ENCODE data around the gene HOXA4. TPM values are rescaled to one million over a fixed set of nuclear protein-coding genes. Genes with fewer than 3 reads are reported as not detected.

Gene HOXA4
- 1.1 TPM for total RNA-seq
- long read RNA-seq, partial matches to known transcripts, result 0 of 2 reads
- long read RNA-seq, other reads (novel, unspliced or antisense), result 0 of 2 reads

DNA sequence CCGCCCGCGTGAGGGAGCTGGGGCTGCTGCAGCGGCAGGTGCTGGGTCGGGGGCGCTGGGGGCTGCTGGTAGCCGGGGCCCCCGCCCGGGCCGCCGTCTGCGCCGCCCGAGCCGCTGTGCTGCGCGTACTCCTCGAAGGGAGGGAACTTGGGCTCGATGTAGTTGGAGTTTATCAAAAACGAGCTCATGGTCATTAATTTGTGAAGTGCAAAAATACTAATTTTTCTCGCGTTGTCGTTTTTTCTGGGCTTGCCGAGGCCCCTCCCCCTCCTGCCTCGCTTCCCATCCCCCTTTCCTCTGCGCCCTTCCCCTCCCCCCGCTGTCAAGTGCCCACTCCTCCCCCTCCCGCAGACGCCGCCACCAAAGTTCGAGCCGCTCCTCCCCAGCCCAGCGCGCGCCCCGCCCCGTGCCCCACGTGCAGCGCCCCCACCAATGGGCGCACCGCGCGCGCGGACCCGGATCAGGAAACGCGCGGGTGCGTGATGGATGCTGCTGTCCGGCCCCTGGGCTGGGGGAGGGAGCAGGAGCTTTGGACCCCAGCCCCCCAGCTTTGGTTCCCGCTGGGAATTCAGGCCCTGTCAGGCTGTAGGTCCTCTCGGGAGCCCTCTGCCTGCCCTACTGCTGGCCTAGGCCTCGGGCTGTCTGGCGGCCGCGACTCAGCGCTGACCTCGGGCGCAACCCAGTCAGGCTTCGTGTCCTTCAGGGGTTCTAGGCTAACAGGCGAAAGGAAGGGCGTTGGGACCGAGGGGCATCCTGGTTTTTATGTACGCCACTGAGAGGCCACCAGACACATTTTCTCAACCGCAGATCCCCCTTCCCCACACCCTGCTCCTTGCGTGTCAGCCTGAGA, at the start of gene HOXA4:
Gene HOXA4 (minus strand): TSS at position 218 of the 850 bp plus-strand sequence. CDS start 24 bp downstream, at position 194.
- intact Hi-C loops (cut with DNase I), result loop anchor here (5.0 kb wide), 1 partner anchor 268 kb away; the partner anchor contains the start of gene SKAP2

DNA sequence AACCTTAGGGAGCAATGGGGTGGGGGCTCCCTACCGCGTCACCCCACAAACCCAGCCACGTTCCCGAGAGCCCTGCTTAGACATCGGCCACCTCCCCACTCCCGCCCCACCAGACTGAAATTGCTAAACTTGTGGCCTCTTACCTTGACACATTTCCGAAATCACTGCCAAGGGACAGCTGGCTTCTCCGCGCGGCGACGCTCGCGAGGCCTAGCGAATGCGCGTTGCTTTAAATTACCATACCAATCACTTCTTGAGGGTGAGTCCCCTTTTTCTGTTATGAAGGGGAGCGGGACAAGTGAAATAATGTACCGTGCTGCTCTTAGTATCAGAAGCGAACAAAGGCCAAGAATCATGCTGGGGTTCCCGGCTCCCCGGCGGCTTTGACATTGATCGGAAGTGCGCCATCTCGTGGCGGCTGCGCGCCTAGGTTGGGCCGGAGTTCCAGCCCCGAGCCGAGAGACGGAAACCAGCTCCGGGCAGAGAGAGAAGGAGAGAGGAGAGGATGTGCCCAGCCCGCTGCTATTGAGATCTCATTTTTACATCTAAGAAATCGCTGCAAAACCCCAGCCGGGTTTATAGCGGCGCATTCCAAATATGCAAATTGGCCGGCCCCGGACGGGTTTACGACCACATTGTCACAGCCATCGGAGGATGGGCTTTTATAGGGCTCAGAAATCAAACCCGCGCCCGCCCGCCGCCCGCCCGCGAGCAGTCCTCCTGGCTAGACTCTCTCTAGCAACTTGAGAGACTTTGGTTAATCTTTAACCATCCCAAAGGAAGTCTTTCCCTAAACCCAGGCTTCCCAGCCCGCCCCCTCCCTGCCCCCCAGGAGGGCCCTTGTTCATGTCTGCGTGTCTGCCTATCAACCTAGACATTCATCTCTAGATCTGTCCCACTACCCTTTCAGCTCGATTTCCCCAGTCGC, 49.2 kb upstream of the HOXA4 start:
- peak; percentile 75 for DNase-seq (ENCODE audit: low spot score)
- intact Hi-C loops (cut with DNase I), result no loop called here

More for the DNA sequence above, at the start of gene HOXA4:
- peak; percentile 90 for DNase-seq (ENCODE audit: low spot score)

DNA sequence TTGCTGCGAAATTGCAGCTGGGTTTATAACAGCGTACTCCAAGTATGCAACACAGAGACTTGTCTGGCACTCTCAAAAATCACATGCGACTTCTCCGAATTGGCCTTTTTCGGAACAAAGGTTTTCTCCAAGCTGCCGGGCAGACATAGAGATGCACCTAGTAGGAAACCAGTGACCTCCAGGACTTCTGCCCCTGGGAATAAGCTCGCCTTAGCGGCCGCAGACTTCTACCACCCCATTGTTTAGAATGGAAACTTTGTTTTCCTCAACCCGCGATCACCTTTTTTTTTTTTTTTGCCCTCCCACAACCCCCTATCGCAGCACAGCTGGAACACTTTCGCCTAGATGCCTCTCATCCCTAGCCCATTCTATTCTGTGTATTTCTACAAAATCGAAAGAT, 48.5 kb upstream of the HOXA4 start:
- no peak for DNase-seq (ENCODE audit: low spot score)

DNA sequence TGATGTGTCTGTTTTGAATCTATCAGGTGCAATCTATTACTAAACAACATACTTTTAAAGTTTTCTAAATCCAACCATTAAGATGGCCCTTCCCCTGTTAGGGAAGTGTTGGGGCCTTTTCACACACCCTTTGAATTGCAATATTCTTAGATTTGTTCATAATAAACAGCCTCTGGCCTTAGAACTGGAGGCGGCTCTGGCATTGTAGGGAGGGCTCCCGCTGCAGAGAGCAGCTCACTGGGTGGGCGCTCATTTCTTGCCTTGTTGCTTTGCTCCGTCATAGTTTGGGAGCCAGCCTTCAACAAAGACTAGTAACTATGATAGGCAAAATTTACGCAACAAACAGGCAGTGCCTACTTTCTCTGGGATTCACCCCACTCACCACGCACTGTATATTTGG, 47.8 kb upstream of the HOXA4 start:
- DNase-seq (ENCODE audit: low spot score), result no peak
- intact Hi-C loops (cut with DNase I), result no loop called here

More for the DNA sequence above, 48.5 kb upstream of the HOXA4 start:
- intact Hi-C loops (cut with DNase I), result no loop called here

- no peak for DNase-seq (ENCODE audit: low spot score)
- intact Hi-C loops (cut with DNase I), result no loop called here
Observed at GRCh38 chr7:27177795-27178320, 47.3 kb upstream of the HOXA4 start.

DNA sequence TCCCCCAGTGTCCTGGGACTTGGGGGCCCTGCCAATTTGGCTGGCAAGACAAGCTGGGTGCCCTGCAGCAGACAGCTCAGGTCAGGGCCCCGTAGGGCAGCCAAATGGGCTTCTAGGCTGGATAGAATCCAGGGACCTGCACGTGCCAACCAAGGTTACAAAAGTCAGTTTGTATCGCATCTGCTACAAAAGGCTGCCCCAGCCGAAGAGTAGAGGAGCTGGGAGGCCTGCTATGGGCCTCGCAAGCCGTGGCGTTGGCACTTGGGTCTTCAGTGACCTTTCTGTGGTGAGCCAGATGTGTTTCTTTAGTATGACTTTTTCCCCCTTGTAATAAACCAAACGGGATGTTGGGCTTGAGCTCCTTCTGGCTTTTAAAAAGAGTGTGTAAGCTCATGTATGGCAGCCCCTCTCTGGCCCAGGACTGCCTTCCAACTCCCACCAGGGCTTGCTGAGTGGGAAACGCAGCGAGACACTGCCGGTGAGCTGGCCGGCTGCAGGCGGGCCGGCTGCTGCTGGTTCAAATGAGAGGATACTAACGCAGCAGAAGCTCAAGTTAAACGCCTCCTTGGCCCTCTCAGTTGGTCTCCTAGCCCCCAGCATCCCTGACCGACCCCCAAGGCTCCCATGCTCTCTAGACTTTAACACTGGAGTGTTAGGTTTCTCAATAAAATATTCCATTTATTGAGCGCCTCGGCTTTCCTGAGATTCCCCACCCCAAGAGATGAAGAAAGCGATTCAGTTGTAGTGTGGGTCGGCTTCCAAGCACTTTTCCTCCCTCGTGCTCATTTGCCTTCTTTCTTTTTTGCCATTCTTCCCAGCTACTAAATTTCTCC, 46.6 kb upstream of the HOXA4 start:
- intact Hi-C loops (cut with DNase I), result no loop called here
- peak; percentile 62 for DNase-seq (ENCODE audit: low spot score)

DNA sequence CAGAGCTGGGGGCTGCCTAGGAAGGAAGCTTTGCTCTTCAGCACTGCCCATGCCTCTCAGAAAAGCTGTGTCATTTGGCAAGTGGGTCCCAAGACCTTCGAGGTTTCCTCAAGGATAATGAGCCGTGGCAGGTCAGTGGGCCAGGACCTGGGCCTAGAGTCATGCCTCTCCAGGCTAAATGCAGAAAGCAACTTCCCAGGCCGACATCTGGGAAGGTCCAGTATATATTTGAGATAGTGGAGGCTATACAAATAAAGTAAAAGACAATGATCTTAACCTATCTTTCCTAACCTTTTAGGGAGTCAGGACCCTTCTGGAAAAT, 45.9 kb upstream of the HOXA4 start:
- intact Hi-C loops (cut with DNase I), result no loop called here

GRCh38 chr7:27175626-27176523, 45.3 kb upstream of the HOXA4 start:
- intact Hi-C loops (cut with DNase I), result no loop called here
- DNase-seq (ENCODE audit: low spot score), result peak; percentile 63

More for the DNA sequence above, 45.9 kb upstream of the HOXA4 start:
- DNase-seq (ENCODE audit: low spot score), result peak; percentile 63

DNA sequence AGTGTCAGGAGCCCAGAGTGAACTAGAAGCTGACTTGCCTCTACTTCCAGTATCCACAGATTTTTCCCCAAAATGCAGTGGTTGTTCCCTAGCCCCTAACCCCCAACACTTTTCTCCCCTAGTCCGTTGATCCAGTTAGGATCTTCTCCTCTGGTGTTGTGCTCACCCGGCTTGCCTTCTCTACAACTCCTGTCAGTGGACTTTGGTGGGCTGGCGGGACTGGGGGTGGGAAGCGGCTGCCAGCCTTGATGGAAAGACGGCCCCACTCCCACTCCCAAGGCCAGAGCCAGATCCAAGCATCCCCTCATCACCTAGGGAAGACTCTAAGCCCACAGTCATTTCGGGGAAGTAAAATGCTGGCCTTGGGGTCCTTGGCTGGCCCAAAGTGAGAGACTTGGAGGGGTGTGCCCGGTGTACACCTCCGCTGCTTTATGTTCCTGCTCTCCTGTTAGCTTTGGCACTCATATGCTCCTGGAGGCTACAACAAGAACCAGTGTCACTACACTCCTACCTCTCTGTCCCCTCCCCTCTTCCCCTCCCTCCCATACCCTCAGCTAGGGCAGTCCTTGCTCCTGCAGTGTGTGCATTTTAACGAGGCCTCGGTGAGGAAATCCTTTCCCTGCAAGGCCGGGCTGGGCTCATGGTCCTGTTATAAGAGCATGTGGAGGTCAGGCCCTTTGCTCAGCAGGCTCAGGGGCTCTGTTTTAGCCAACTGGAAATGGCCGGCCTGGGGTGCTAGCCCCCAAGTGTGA, 44.5 kb upstream of the HOXA4 start:
- DNase-seq (ENCODE audit: low spot score), result peak; percentile 44
- intact Hi-C loops (cut with DNase I), result no loop called here

- peak; percentile 47 for DNase-seq (ENCODE audit: low spot score)
- intact Hi-C loops (cut with DNase I), result no loop called here
Observed at GRCh38 chr7:27173956-27174873, 43.7 kb upstream of the HOXA4 start, which contains the start of gene HOXA10. TSS of gene HOXA10 (minus strand) at chr7:27174320. CDS start at chr7:27174306, 14 bp downstream.

DNA sequence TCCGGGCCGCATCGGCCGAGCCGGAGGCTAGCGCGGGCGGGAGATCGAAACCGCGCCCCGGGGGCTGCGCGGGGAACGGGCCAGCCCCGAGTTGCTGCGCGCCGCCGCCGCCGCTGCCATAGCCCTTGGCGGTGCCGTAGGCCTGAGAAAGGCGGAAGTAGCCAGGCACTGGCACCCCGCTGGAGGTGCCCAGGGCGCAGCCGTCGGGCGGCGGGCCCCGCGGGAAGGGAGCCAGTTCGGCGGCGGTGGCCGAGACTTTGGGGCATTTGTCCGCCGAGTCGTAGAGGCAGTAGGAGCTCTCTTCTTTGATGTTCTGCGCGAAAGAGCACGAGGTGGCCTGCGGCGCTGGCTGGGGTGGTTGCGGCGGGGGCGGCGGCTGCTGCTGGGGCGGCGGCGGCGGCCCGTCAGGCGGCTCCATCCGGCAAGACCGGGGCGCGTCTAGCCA, 43.0 kb upstream of the HOXA4 start:
- intact Hi-C loops (cut with DNase I), result no loop called here
- DNase-seq (ENCODE audit: low spot score), result peak; percentile 76

GRCh38 chr7:27172823-27173510, 42.4 kb upstream of the HOXA4 start:
- peak; percentile 44 for DNase-seq (ENCODE audit: low spot score)
- intact Hi-C loops (cut with DNase I), result no loop called here

GRCh38 chr7:27172315-27172774, 41.8 kb upstream of the HOXA4 start:
- intact Hi-C loops (cut with DNase I), result no loop called here
- no peak for DNase-seq (ENCODE audit: low spot score)

GRCh38 chr7:27171637-27172314, 41.2 kb upstream of the HOXA4 start:
- peak; percentile 51 for DNase-seq (ENCODE audit: low spot score)
- intact Hi-C loops (cut with DNase I), result no loop called here

DNA sequence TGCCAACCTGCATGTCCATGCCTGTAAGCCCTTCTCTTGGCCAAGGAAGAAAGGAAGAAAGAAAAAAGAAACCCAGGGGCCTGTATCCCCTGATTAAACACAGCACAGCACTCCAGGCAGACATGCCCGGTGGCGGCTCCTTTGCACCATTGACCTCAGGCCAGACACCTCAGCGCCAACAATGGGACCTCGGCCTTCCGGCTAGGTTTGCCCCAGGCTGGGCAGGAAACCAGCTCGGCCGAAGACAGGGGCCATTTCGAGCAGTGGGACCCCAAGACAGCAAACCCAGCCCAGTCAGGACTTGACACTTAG, 40.7 kb upstream of the HOXA4 start:
- DNase-seq (ENCODE audit: low spot score), result peak; percentile 33
- intact Hi-C loops (cut with DNase I), result no loop called here
